Astrocyte (in vitro differentiated cells and primary cell): Measurements from ENCODE around the gene DPH2. TPM values are rescaled to one million over a fixed set of nuclear protein-coding genes. Genes with fewer than 3 reads are reported as not detected.

ENCODE experiments used
- DNase-seq: peaks from one replicate; pipeline ENCODE4 v3.0.0-alpha.2; 2010; ENCODE audit warnings: low read depth
- FAIRE-seq: peaks from 2 replicates; lab custom pipeline; 2011; peaks lifted over from hg19 to GRCh38; lab: Jason Lieb, UNC
- H2AFZ ChIP-seq: 2 replicates; pipeline ENCODE4 v1.6.0; 2012; ENCODE audit warnings: low read depth, low read length, inconsistent platforms
- H3K27ac ChIP-seq: 2 replicates; pipeline ENCODE4 v1.5.1; 2011; ENCODE audit warnings: low read depth, low read length, inconsistent platforms
- H3K27me3 ChIP-seq: 2 replicates; pipeline ENCODE4 v1.6.0; 2011; ENCODE audit warnings: low read length, inconsistent platforms; ENCODE audit not compliant: insufficient read depth
- H3K36me3 ChIP-seq: 2 replicates; pipeline ENCODE4 v1.5.1; 2011; ENCODE audit warnings: low read length, inconsistent platforms; ENCODE audit not compliant: insufficient read depth
- H3K4me1 ChIP-seq: 2 replicates; pipeline ENCODE4 v1.5.1; 2011; ENCODE audit warnings: low read length, inconsistent platforms; ENCODE audit not compliant: insufficient read depth
- H3K4me2 ChIP-seq: 2 replicates; pipeline ENCODE4 v1.6.0; 2012; ENCODE audit warnings: low read length, inconsistent platforms
- H3K4me3 ChIP-seq: 2 replicates; pipeline ENCODE4 v1.5.1; 2011; ENCODE audit warnings: low read depth, mild to moderate bottlenecking, low read length, inconsistent platforms; ENCODE audit not compliant: insufficient read depth
- H3K79me2 ChIP-seq: 2 replicates; pipeline ENCODE4 v1.6.0; 2012; ENCODE audit warnings: mild to moderate bottlenecking, low read length, inconsistent platforms; ENCODE audit not compliant: insufficient read depth
- H3K9ac ChIP-seq: 2 replicates; pipeline ENCODE4 v1.6.0; 2012; ENCODE audit warnings: mild to moderate bottlenecking, low read length, inconsistent platforms
- H3K9me3 ChIP-seq: 2 replicates; pipeline ENCODE4 v1.5.1; 2012; ENCODE audit warnings: low read depth, mild to moderate bottlenecking, low read length, inconsistent platforms; ENCODE audit not compliant: insufficient read depth
- H4K20me1 ChIP-seq: 2 replicates; pipeline ENCODE4 v1.6.0; 2012; ENCODE audit warnings: low read length, inconsistent platforms; ENCODE audit not compliant: insufficient read depth
- H3K27ac Mint-ChIP-seq: one replicate; pipeline ENCODE4 v1.8.0; 2021; ENCODE audit warnings: mild to moderate bottlenecking, mixed read lengths; ENCODE audit not compliant: unreplicated experiment
- H3K27me3 Mint-ChIP-seq: one replicate; pipeline ENCODE4 v1.8.0; 2021; ENCODE audit warnings: low read depth, mixed read lengths; ENCODE audit not compliant: unreplicated experiment
- H3K36me3 Mint-ChIP-seq: one replicate; pipeline ENCODE4 v1.8.0; 2021; ENCODE audit warnings: low read depth, mixed read lengths; ENCODE audit not compliant: unreplicated experiment
- H3K4me1 Mint-ChIP-seq: one replicate; pipeline ENCODE4 v1.8.0; 2021; ENCODE audit warnings: low read depth, mixed read lengths; ENCODE audit not compliant: unreplicated experiment
- H3K4me3 Mint-ChIP-seq: one replicate; pipeline ENCODE4 v1.8.0; 2021; ENCODE audit warnings: mild to moderate bottlenecking, moderate library complexity, mixed read lengths; ENCODE audit not compliant: unreplicated experiment
- H3K9me3 Mint-ChIP-seq: one replicate; pipeline ENCODE4 v1.8.0; 2021; ENCODE audit warnings: mild to moderate bottlenecking, mixed read lengths; ENCODE audit not compliant: unreplicated experiment
- CTCF ChIP-seq: IDR thresholded peaks from 2 replicates; pipeline ENCODE4 v1.5.1; 2011; ENCODE audit warnings: low read depth, mild to moderate bottlenecking, inconsistent platforms, low read length, moderate library complexity; ENCODE audit not compliant: insufficient read depth
- EZH2 ChIP-seq: IDR thresholded peaks from 2 replicates; pipeline ENCODE4 v1.6.1; 2012; ENCODE audit warnings: mild to moderate bottlenecking, low read length, inconsistent platforms; ENCODE audit not compliant: insufficient read depth
- total RNA-seq: library from RNA; stranded (reverse); gene quantifications from 2 replicates; pipeline ENCODE4 v1.2.1, GENCODE V29; 2021

Gene DPH2
- total RNA-seq, 1 donor from 2014 or later, result 31.6 TPM

- H3K4me3 Mint-ChIP-seq, result no peak overlapping the region
- DNase-seq, result no peak
Observed at GRCh38 chr1:43981135-43981491, 11.3 kb downstream of the DPH2 start.

GRCh38 chr1:43981636-43982035, 11.8 kb downstream of the DPH2 start:
- Mint-ChIP-seq H3K27me3 (no peaks in the 10 kb centered on the region), H3K4me1 (peaks cover 38% of the 10 kb centered on the region), H3K27ac (no peak overlapping the region), H3K4me3 (no peak overlapping the region), H3K9me3 (no peaks in the 10 kb centered on the region), H3K36me3 (peaks cover 38% of the 10 kb centered on the region)
- Histone ChIP-seq H3K9me3 (no peaks in the 10 kb centered on the region), H3K27ac (no peak overlapping the region), H3K4me2 (no peak overlapping the region), H3K79me2 (peaks cover 60% of the 10 kb centered on the region), H3K4me1 (peaks cover 30% of the 10 kb centered on the region), H4K20me1 (peaks cover 78% of the 10 kb centered on the region), H3K9ac (no peak overlapping the region), H3K27me3 (no peaks in the 10 kb centered on the region), H2AFZ (no peak overlapping the region), H3K4me3 (no peak overlapping the region), H3K36me3 (peaks cover 16% of the 10 kb centered on the region)
- FAIRE-seq, result no peak
- no peak for DNase-seq
- no peak for TF ChIP-seq EZH2
- TF ChIP-seq CTCF, result no peak

More at GRCh38 chr1:43981135-43981491, 11.3 kb downstream of the DPH2 start:
- Mint-ChIP-seq H3K36me3 (peaks cover 33% of the 10 kb centered on the region), H3K27me3 (no peaks in the 10 kb centered on the region), H3K4me1 (peaks cover 38% of the 10 kb centered on the region), H3K9me3 (no peaks in the 10 kb centered on the region), H3K27ac (no peak overlapping the region)
- FAIRE-seq, result no peak
- Histone ChIP-seq H3K9me3 (no peaks in the 10 kb centered on the region), H3K79me2 (peaks cover 66% of the 10 kb centered on the region), H3K36me3 (peaks cover 21% of the 10 kb centered on the region), H3K9ac (no peak overlapping the region), H3K27me3 (no peaks in the 10 kb centered on the region), H4K20me1 (peaks cover 79% of the 10 kb centered on the region), H3K4me3 (no peak overlapping the region), H2AFZ (no peak overlapping the region), H3K27ac (no peak overlapping the region), H3K4me1 (peaks cover 35% of the 10 kb centered on the region), H3K4me2 (peak overlapping the region; percentile 97)
- TF ChIP-seq EZH2 (no peak), CTCF (no peak)

- H3K27ac Mint-ChIP-seq, result no peak overlapping the region
- peaks cover 36% of the 10 kb centered on the region for H3K36me3 Mint-ChIP-seq
Observed at GRCh38 chr1:43982241-43982640, 12.4 kb downstream of the DPH2 start.

More at GRCh38 chr1:43982241-43982640, 12.4 kb downstream of the DPH2 start:
- H3K4me3 Mint-ChIP-seq, result no peak overlapping the region
- FAIRE-seq (no peak), DNase-seq (no peak)
- Histone ChIP-seq H3K4me1 (peaks cover 28% of the 10 kb centered on the region), H3K4me2 (peak overlapping the region; percentile 28), H3K36me3 (peaks cover 10% of the 10 kb centered on the region), H3K79me2 (peaks cover 54% of the 10 kb centered on the region), H3K4me3 (no peak overlapping the region), H3K27ac (no peak overlapping the region), H3K27me3 (no peaks in the 10 kb centered on the region), H2AFZ (no peak overlapping the region), H4K20me1 (peaks cover 74% of the 10 kb centered on the region), H3K9me3 (no peaks in the 10 kb centered on the region), H3K9ac (no peak overlapping the region)
- H3K9me3 Mint-ChIP-seq, result no peaks in the 10 kb centered on the region
- TF ChIP-seq CTCF, result no peak
- no peaks in the 10 kb centered on the region for H3K27me3 Mint-ChIP-seq
- peaks cover 36% of the 10 kb centered on the region for H3K4me1 Mint-ChIP-seq
